ENCODE data around the gene ADAM17.

Gene ADAM17

GRCh38 chr2:9465170-9465569 lies 90.5 kb downstream of the ADAM17 start:
- DNase-seq: no peak

- DNase-seq: no peak
These were observed 92.0 kb downstream of the ADAM17 start for GRCh38 chr2:9463698-9464034.

GRCh38 chr2:9462886-9463697 lies 92.5 kb downstream of the ADAM17 start:
- no peak for DNase-seq

- no peak for DNase-seq
These were observed 93.3 kb downstream of the ADAM17 start for GRCh38 chr2:9462313-9462712.

DNA sequence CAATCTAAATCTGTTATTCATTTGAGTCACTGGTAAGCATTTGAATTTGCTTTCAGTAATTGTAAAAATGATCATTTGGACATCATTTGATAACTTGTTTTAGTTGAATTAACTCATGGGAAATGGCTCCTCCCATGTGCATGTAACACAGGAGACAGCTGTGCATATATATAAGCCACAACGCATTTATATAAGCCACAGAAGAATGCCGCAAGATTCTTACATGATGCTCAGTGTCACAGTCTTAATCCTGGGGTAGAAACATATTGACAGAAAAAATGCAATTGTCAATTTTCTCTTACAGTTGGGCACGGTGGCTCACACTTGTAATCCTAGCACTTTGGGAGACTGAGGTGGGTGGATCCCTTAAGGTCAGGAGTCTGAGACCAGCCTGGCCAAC lies 94.6 kb downstream of the ADAM17 start:
- no peak for DNase-seq

DNA sequence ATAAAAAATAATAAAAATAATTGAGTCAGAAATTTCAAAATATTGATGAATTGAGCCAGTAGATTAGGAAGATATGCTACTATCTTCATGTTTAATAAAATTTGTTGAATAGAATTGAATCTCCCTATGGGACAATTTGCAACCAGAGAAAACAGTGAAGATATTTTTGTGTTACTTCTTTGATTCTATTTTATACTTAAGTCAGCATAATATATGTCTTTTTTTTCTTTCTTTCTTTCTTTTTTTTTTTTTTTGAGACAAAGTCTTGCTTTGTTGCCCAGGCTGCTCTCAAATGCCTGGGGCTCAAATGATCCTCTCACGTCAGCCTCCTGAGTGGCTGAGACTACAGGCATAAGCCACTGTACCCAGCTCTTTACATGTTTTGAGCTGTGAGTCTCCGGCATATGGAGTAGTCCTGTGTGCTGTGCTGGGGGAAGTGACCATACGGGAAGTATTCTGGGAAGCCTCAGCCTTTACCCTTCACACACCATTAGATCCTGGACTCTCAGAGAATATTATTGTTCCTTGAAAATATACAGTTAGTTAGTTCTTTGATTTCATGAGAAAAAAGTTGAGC lies 95.1 kb downstream of the ADAM17 start:
- DNase-seq: no peak

DNA sequence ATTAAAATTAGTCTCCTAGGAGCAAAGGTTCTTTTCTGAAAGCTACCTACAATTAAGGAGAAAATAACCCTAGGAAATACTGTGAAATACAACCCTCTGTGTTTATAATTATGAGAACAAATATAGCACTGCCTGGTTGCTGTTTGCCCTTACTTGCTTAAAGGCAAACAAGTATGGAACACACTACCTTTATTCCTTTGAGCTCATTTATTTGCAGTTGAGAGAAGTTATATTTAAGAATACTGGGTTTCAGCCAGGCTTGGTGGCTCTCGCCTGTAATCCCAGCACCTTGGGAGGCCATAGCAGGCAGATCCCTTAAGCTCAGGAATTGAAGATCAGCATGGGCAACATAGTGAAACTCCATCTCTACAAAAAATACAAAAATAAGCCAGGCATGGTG lies 104.4 kb downstream of the ADAM17 start:
- no peak for DNase-seq

GRCh38 chr2:9445089-9445488 lies 110.5 kb downstream of the ADAM17 start:
- no peak for DNase-seq

GRCh38 chr2:9443526-9443925 lies 112.1 kb downstream of the ADAM17 start:
- no peak for DNase-seq

DNA sequence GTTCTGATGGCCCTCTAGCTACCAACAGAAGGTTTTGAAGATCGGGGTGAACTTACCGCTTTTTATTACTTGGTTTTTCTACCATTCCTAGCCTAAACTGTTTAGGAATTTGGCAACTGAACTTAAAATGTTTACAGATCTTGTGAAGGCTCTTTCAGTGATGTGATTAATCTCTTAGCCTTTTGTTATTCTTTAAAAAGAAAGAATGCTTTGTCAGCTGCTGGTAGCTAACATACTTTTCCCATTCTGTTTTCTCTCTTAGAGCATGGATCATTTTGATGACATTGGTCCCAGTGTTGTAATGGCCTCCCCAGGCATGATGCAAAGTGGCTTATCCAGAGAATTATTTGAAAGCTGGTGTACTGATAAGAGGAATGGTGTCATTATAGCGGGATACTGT lies 114.1 kb downstream of the ADAM17 start:
- DNase-seq: no peak

DNA sequence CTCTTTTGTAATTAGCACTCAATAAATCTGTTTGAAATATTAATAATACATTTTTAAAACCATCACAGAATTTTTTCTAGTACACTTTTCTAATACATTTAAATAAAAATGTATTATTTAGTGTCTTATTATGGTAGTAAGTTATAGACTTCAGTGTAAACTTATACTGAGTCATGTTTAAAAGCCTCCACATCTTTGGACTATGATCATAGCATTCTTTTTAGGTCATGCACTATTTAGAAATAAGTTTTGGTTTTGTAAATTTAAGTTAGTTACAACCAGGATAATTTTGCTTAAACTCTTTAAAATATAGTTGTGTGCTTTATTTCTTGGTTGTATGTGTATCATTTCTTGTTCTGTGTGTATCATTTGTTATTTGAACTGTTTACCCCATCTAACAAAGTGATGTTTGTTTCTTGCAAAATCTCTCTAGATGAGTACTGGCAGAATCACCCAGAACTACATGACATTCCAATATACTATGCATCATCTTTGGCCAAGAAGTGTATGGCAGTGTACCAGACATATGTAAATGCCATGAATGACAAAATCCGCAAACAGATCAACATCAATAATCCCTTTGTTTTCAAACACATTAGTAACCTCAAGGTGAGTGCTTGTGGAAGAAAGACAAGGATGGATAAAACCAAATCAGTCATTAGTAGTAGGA lies 115.4 kb downstream of the ADAM17 start:
- no peak for DNase-seq

- DNase-seq: no peak
These were observed 116.1 kb downstream of the ADAM17 start for GRCh38 chr2:9439536-9439935.

Data from activated effector memory CD4-positive, alpha-beta T cell treated with Interleukin-2 at 50 U/mL for 16 hours (primary cell).